SU-DHL-6 (cell line): ENCODE data around the gene POLR2H.

Experiments
- H2AFZ ChIP-seq: fragments of 200-600 bp; sonication (generic); 2 replicates; pipeline ENCODE4 v1.6.1; 2014; ENCODE audit warnings: low read depth, mild to moderate bottlenecking, moderate library complexity, mixed read lengths, antibody characterized with exemption, low read length; ENCODE audit not compliant: severe bottlenecking
- H3F3A ChIP-seq: fragments of 200-600 bp; shearing (Covaris generic); 2 replicates; pipeline ENCODE4 v1.6.0; 2016; ENCODE audit warnings: antibody characterized with exemption, mild to moderate bottlenecking; ENCODE audit not compliant: insufficient read depth
- H3K27ac ChIP-seq: fragments of 200-600 bp; sonication (generic); 2 replicates; pipeline ENCODE4 v1.5.1; 2016; ENCODE audit warnings: low read depth, mild to moderate bottlenecking, low read length, moderate library complexity, mixed read lengths
- H3K27me3 ChIP-seq: fragments of 200-600 bp; sonication (generic), shearing (Covaris generic); 2 replicates; pipeline ENCODE4 v1.6.0; 2014; ENCODE audit warnings: mild to moderate bottlenecking, low read length
- H3K36me3 ChIP-seq: fragments of 200-600 bp; sonication (generic); 2 replicates; pipeline ENCODE4 v1.6.1; 2014; ENCODE audit warnings: mild to moderate bottlenecking, low read length, mixed read lengths
- H3K4me2 ChIP-seq: fragments of 300-600, 200-600 bp; shearing (Covaris generic), sonication (generic); 2 replicates; pipeline ENCODE4 v1.6.0; 2014; ENCODE audit warnings: low read length, low read depth, mild to moderate bottlenecking; ENCODE audit not compliant: poor library complexity, severe bottlenecking
- H3K4me3 ChIP-seq: fragments of 200-600 bp; sonication (generic); 2 replicates; pipeline ENCODE4 v1.5.1; 2014; ENCODE audit warnings: antibody characterized with exemption, low read length, mild to moderate bottlenecking, mixed read lengths; ENCODE audit not compliant: insufficient read depth, poor library complexity, severe bottlenecking
- H3K79me2 ChIP-seq: fragments of 200-600 bp; sonication (generic); 2 replicates; pipeline ENCODE4 v1.6.1; 2014; ENCODE audit warnings: mild to moderate bottlenecking, low read length, moderate library complexity; ENCODE audit not compliant: insufficient read depth
- H3K9ac ChIP-seq: fragments of 200-600 bp; sonication (generic); 2 replicates; pipeline ENCODE4 v1.7.0; 2014; ENCODE audit warnings: mild to moderate bottlenecking, low read length
- H3K9me2 ChIP-seq: fragments of 200-600 bp; sonication (generic); replicated peaks from 2 replicates; pipeline ENCODE4 v1.6.1; 2014; ENCODE audit warnings: low read length; ENCODE audit not compliant: insufficient read depth
- H3K9me3 ChIP-seq: fragments of 200-600 bp; sonication (generic); 2 replicates; pipeline ENCODE4 v1.6.1; 2014; ENCODE audit warnings: low read length, mixed read lengths; ENCODE audit not compliant: insufficient read depth
- H4K20me1 ChIP-seq: fragments of 200-600 bp; sonication (generic); 2 replicates; pipeline ENCODE4 v1.6.1; 2014; ENCODE audit warnings: low read depth, mild to moderate bottlenecking, antibody characterized with exemption, low read length, moderate library complexity, mixed read lengths
- EZH2phosphoT487 ChIP-seq: fragments of 200-600 bp; sonication (generic), shearing (Covaris generic); conservative IDR thresholded peaks from 2 replicates; pipeline ENCODE4 v1.6.1; 2018; ENCODE audit warnings: mild to moderate bottlenecking, antibody characterized with exemption, low read length, moderate library complexity, mixed read lengths
- TF ChIP-seq, protein P1 (sequence below): fragments of 200-600 bp; sonication (generic); IDR thresholded peaks from one replicate; pipeline ENCODE4 v1.5.1; 2017; ENCODE audit warnings: antibody characterized with exemption, mild to moderate bottlenecking, low read length, moderate library complexity; ENCODE audit not compliant: insufficient read depth, poor library complexity, severe bottlenecking

The POLR2H gene

GRCh38 chr3:184372296-184372821, 10.8 kb downstream of the POLR2H start:
- no peaks in the 10 kb centered on the region for H3K27me3 ChIP-seq
- peaks cover 10% of the 10 kb centered on the region for H3F3A ChIP-seq
- no peak overlapping the region for H3K4me2 ChIP-seq
- H4K20me1 ChIP-seq = no peaks in the 10 kb centered on the region
- no peaks in the 10 kb centered on the region for H3K9me3 ChIP-seq
- no peak overlapping the region for H2AFZ ChIP-seq
- no peak for TF ChIP-seq EZH2phosphoT487
- TF ChIP-seq, protein P1, sequence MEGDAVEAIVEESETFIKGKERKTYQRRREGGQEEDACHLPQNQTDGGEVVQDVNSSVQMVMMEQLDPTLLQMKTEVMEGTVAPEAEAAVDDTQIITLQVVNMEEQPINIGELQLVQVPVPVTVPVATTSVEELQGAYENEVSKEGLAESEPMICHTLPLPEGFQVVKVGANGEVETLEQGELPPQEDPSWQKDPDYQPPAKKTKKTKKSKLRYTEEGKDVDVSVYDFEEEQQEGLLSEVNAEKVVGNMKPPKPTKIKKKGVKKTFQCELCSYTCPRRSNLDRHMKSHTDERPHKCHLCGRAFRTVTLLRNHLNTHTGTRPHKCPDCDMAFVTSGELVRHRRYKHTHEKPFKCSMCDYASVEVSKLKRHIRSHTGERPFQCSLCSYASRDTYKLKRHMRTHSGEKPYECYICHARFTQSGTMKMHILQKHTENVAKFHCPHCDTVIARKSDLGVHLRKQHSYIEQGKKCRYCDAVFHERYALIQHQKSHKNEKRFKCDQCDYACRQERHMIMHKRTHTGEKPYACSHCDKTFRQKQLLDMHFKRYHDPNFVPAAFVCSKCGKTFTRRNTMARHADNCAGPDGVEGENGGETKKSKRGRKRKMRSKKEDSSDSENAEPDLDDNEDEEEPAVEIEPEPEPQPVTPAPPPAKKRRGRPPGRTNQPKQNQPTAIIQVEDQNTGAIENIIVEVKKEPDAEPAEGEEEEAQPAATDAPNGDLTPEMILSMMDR = no peak
- no peak overlapping the region for H3K4me3 ChIP-seq
- no peak overlapping the region for H3K27ac ChIP-seq
- no peaks in the 10 kb centered on the region; the same call in 1 of the 2 replicates for H3K36me3 ChIP-seq
- H3K9me2 ChIP-seq = no peaks in the 10 kb centered on the region
- H3K79me2 ChIP-seq = no peaks in the 10 kb centered on the region
- no peak overlapping the region for H3K9ac ChIP-seq

DNA sequence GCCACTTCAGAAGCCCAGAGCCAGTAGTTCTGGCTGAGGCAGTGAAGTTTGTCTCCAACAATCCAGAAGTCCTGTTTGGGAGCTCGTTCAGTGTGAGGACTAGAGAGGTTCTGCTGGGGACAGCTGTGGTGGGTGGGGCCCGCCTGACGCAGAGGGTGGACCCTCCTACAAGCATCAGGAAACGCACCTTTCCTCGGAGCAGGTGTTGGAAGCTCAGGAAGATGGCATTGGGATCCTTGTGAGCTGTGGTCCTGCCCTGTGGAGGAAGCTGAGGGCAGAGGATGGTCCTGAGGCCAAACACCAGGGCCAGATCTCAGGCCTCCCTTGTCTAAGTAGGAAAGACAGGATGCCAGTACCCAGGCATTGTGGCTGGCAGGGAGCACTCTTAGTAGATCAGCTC, 11.4 kb downstream of the POLR2H start:
- TF ChIP-seq, protein P1 = no peak
- no peak for TF ChIP-seq EZH2phosphoT487
- no peaks in the 10 kb centered on the region for H3K79me2 ChIP-seq
- no peak overlapping the region for H3K4me2 ChIP-seq
- H3K36me3 ChIP-seq = no peaks in the 10 kb centered on the region; the same call in 1 of the 2 replicates
- no peak overlapping the region for H3K4me3 ChIP-seq
- no peak overlapping the region for H3K9ac ChIP-seq
- H3F3A ChIP-seq = peaks cover 10% of the 10 kb centered on the region
- H2AFZ ChIP-seq = no peak overlapping the region
- H3K27me3 ChIP-seq = no peaks in the 10 kb centered on the region
- no peak overlapping the region for H3K27ac ChIP-seq
- no peaks in the 10 kb centered on the region for H3K9me2 ChIP-seq
- H3K9me3 ChIP-seq = no peaks in the 10 kb centered on the region
- no peaks in the 10 kb centered on the region for H4K20me1 ChIP-seq

DNA sequence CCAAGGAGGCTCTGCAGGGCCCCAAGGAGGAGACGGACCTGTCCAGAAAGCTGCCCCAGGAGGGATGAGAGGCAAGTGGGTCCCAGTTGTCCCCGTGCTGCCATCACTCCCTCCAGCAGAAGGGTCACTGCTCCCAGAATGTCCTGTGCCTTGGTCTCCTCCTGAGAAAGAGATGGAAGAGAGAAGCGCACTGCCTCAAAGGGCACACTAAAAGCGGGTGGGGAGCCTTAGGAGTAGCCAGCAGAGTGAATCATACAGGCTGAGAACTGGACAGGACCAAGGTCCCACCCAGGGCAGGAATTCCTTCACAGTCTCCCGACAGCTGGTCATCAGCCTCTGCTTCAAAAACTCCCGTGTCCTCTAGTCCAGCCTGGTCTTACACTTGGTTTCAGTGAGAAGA, 11.9 kb downstream of the POLR2H start:
- Histone ChIP-seq H4K20me1 (no peaks in the 10 kb centered on the region), H3K27me3 (no peaks in the 10 kb centered on the region), H3K4me3 (no peak overlapping the region), H3K4me2 (no peak overlapping the region), H3K27ac (no peak overlapping the region), H3K9me2 (no peaks in the 10 kb centered on the region), H3K79me2 (no peaks in the 10 kb centered on the region), H3K9ac (no peak overlapping the region), H3K36me3 (no peaks in the 10 kb centered on the region; the same call in 1 of the 2 replicates), H3K9me3 (no peaks in the 10 kb centered on the region), H3F3A (peaks cover 10% of the 10 kb centered on the region), H2AFZ (no peak overlapping the region)
- TF ChIP-seq EZH2phosphoT487 = no peak
- TF ChIP-seq, protein P1 = no peak
